ENCODE data around the gene SLC35E4.
A peak's percentile ranks its signal among the peaks of the same experiment; 100 is the strongest.
"Not testable (repeated sequence)": the region's sequence is repeated elsewhere in the genome, so short reads cannot be mapped to it uniquely, and the experiment has no call there.

The SLC35E4 gene

GRCh38 chr22:30635273-30636225, at the start of gene SLC35E4:
TSS of gene SLC35E4 (plus strand) at chr22:30635781. CDS start at chr22:30636451, 670 bp downstream.
- DNase-seq (ENCODE audit: low read depth): peak; percentile 68

- no peak for DNase-seq (ENCODE audit: low read depth)
Measured at GRCh38 chr22:30586414-30586813, 49.2 kb upstream of the SLC35E4 start.

- no peak for DNase-seq (ENCODE audit: low read depth)
Measured at GRCh38 chr22:30591191-30591587, 44.4 kb upstream of the SLC35E4 start.

GRCh38 chr22:30591588-30592359, 43.8 kb upstream of the SLC35E4 start, which contains the start of gene PES1:
TSS of gene PES1 (minus strand) at chr22:30591910. CDS start at chr22:30591833, 77 bp downstream.
- peak; percentile 98 for DNase-seq (ENCODE audit: low read depth)

- not testable (repeated sequence) for DNase-seq (ENCODE audit: low read depth)
Measured at GRCh38 chr22:30592360-30592713, 43.2 kb upstream of the SLC35E4 start.

- no peak for DNase-seq (ENCODE audit: low read depth)
Measured at GRCh38 chr22:30596199-30596598, 39.4 kb upstream of the SLC35E4 start.

GRCh38 chr22:30596886-30597285, 38.7 kb upstream of the SLC35E4 start:
- DNase-seq (ENCODE audit: low read depth): no peak

- no peak for DNase-seq (ENCODE audit: low read depth)
Measured at GRCh38 chr22:30598986-30599385, 36.6 kb upstream of the SLC35E4 start.

- no peak for DNase-seq (ENCODE audit: low read depth)
Measured at GRCh38 chr22:30600921-30601320, 34.7 kb upstream of the SLC35E4 start.

- DNase-seq (ENCODE audit: low read depth): no peak
Measured at GRCh38 chr22:30601464-30601863, 34.1 kb upstream of the SLC35E4 start.

GRCh38 chr22:30602049-30602448, 33.5 kb upstream of the SLC35E4 start:
- DNase-seq (ENCODE audit: low read depth): no peak

- DNase-seq (ENCODE audit: low read depth): no peak
Measured at GRCh38 chr22:30603801-30604200, 31.8 kb upstream of the SLC35E4 start.

GRCh38 chr22:30604723-30605122, 30.9 kb upstream of the SLC35E4 start:
- no peak for DNase-seq (ENCODE audit: low read depth)

- DNase-seq (ENCODE audit: low read depth): peak; percentile 39
Measured at GRCh38 chr22:30605449-30606110, 30.0 kb upstream of the SLC35E4 start.

- peak; percentile 72 for DNase-seq (ENCODE audit: low read depth)
Measured at GRCh38 chr22:30606455-30607299, 28.9 kb upstream of the SLC35E4 start, which contains the start of gene TCN2. TSS of gene TCN2 (plus strand) at chr22:30607174. CDS start at chr22:30607332, 158 bp downstream.

- DNase-seq (ENCODE audit: low read depth): no peak
Measured at GRCh38 chr22:30607300-30607930, 28.2 kb upstream of the SLC35E4 start.

- DNase-seq (ENCODE audit: low read depth): no peak
Measured at GRCh38 chr22:30607939-30608338, 27.6 kb upstream of the SLC35E4 start.

- DNase-seq (ENCODE audit: low read depth): peak; percentile 63
Measured at GRCh38 chr22:30609260-30610185, 26.1 kb upstream of the SLC35E4 start.

GRCh38 chr22:30610299-30610698, 25.3 kb upstream of the SLC35E4 start:
- no peak for DNase-seq (ENCODE audit: low read depth)

GRCh38 chr22:30611197-30611596, 24.4 kb upstream of the SLC35E4 start:
- no peak for DNase-seq (ENCODE audit: low read depth)
